WERI-Rb-1 (cell line): Measurements from ENCODE around the gene KCNC3.
"Not testable (repeated sequence)": the region's sequence is repeated elsewhere in the genome, so short reads cannot be mapped to it uniquely, and the experiment has no call there.

Experiments used
- DNase-seq: peaks from one replicate; pipeline ENCODE4 v3.0.0-alpha.2; 2020
- H3K27ac ChIP-seq: fragments of 250-450 bp; sonication (Bioruptor Pico); 2 replicates; pipeline ENCODE4 v1.5.1; 2020; ENCODE audit warnings: mild to moderate bottlenecking, moderate library complexity
- H3K27me3 ChIP-seq: fragments of 250-450 bp; sonication (Bioruptor Pico); 2 replicates; pipeline ENCODE4 v1.5.1; 2021; ENCODE audit warnings: mild to moderate bottlenecking, low read depth, moderate library complexity; ENCODE audit not compliant: insufficient read depth, severe bottlenecking
- H3K36me3 ChIP-seq: fragments of 250-450 bp; sonication (Bioruptor Pico); 2 replicates; pipeline ENCODE4 v1.5.1; 2020; ENCODE audit warnings: mild to moderate bottlenecking, moderate library complexity
- H3K4me3 ChIP-seq: 2 replicates; pipeline ENCODE4 v1.5.1; 2011; ENCODE audit warnings: low read depth, mild to moderate bottlenecking, control low read depth, low read length
- H3K9me3 ChIP-seq: fragments of 250-450 bp; sonication (Bioruptor Pico); 2 replicates; pipeline ENCODE4 v1.5.1; 2021; ENCODE audit warnings: mild to moderate bottlenecking, moderate library complexity; ENCODE audit not compliant: severe bottlenecking
- TF ChIP-seq, protein P1 (sequence below): IDR thresholded peaks from 2 replicates; pipeline ENCODE4 v1.5.1; 2011; ENCODE audit warnings: low read depth, mild to moderate bottlenecking, control low read depth, inconsistent platforms, low read length

KCNC3 gene

DNA sequence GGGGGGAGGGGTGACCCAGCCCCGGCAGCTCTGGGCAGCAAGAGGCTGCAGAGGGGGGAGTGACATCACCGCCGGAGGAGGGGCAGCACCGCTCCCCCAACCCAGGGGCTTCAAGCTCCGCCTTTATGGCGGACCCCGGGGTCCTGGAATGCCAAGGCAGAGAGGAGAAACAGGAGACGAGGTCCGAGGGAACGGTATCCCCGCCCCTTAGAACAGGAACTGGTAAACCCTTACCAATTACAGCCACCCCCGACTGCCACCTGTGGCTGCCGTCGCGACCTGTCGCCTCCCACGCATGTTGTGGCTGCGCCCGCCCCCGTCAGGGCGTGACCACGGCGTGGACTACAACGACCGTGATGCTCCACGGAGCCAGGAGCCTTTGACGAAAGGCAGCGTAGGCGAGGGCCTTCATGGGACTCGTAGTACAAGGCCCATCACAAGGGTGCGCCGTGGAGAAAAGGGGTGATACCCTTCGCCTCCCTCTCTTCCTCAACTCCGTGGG is 4.1 kb upstream of the KCNC3 start:
- peak overlapping the region; percentile 58 for H3K4me3 ChIP-seq
- peak overlapping the region; percentile 67 for H3K27ac ChIP-seq
- no peaks in the 10 kb centered on the region for H3K27me3 ChIP-seq
- TF ChIP-seq, protein P1, sequence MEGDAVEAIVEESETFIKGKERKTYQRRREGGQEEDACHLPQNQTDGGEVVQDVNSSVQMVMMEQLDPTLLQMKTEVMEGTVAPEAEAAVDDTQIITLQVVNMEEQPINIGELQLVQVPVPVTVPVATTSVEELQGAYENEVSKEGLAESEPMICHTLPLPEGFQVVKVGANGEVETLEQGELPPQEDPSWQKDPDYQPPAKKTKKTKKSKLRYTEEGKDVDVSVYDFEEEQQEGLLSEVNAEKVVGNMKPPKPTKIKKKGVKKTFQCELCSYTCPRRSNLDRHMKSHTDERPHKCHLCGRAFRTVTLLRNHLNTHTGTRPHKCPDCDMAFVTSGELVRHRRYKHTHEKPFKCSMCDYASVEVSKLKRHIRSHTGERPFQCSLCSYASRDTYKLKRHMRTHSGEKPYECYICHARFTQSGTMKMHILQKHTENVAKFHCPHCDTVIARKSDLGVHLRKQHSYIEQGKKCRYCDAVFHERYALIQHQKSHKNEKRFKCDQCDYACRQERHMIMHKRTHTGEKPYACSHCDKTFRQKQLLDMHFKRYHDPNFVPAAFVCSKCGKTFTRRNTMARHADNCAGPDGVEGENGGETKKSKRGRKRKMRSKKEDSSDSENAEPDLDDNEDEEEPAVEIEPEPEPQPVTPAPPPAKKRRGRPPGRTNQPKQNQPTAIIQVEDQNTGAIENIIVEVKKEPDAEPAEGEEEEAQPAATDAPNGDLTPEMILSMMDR: no peak
- DNase-seq: peak; percentile 91
- peaks cover 7% of the 10 kb centered on the region for H3K9me3 ChIP-seq
- peaks cover under 1% of the 10 kb centered on the region; the same call in 1 of the 2 replicates for H3K36me3 ChIP-seq

- no peak overlapping the region for H3K4me3 ChIP-seq
- TF ChIP-seq, protein P1: no peak
- H3K9me3 ChIP-seq: peaks cover 7% of the 10 kb centered on the region
- no peaks in the 10 kb centered on the region for H3K36me3 ChIP-seq
- no peak overlapping the region for H3K27ac ChIP-seq
- DNase-seq: no peak
- no peaks in the 10 kb centered on the region for H3K27me3 ChIP-seq
These were observed 3.3 kb upstream of the KCNC3 start for GRCh38 chr19:50332244-50333038.

- Histone ChIP-seq H3K27me3 (no peaks in the 10 kb centered on the region), H3K27ac (no peak overlapping the region), H3K9me3 (peaks cover 7% of the 10 kb centered on the region), H3K4me3 (no peak overlapping the region), H3K36me3 (no peaks in the 10 kb centered on the region)
- TF ChIP-seq, protein P1: no peak
- no peak for DNase-seq
These were observed 2.7 kb upstream of the KCNC3 start for GRCh38 chr19:50331994-50332243.

DNA sequence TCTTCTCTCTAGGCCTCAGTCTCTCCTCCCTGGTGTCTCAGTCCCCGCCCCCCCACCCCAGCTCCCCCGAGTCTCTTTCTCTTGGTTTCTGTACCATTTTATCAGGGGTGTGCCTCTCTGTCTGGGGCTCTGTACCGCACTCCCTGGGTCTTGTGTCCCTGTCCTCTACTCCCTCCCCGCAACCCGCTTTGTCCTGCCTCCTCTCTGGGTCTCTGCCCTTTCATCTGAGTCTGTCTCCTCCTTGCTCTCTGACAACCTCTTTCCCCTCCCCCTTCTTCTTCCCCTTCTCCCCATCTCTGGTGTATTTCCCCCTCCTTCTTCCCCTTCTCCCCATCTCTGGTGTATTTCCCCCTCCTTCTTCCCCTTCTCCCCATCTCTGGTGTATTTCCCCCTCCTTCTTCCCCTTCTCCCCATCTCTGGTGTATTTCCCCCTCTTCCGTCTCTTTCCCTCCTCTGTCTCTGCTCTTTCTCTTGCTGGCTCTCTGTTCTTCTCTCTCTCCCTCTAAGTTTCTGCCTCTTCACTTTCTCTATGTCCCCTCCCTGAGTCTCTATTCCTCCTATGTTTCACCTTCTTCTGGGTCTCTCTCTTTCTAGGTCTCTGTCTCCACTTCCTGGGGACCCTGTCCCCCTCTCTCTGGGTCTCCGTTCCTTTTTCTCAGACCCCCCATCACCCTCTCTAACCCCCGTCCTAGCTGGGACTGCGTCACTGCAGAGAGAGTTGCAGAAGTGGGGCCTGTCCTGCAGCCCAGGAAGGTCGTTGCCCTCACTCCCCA is 2.2 kb upstream of the KCNC3 start:
- H3K27me3 ChIP-seq: no peaks in the 10 kb centered on the region
- peak overlapping the region; percentile 48 for H3K4me3 ChIP-seq
- TF ChIP-seq, protein P1: no peak
- H3K27ac ChIP-seq: no peak overlapping the region
- peaks cover 7% of the 10 kb centered on the region for H3K9me3 ChIP-seq
- no peaks in the 10 kb centered on the region for H3K36me3 ChIP-seq
- no peak for DNase-seq

DNA sequence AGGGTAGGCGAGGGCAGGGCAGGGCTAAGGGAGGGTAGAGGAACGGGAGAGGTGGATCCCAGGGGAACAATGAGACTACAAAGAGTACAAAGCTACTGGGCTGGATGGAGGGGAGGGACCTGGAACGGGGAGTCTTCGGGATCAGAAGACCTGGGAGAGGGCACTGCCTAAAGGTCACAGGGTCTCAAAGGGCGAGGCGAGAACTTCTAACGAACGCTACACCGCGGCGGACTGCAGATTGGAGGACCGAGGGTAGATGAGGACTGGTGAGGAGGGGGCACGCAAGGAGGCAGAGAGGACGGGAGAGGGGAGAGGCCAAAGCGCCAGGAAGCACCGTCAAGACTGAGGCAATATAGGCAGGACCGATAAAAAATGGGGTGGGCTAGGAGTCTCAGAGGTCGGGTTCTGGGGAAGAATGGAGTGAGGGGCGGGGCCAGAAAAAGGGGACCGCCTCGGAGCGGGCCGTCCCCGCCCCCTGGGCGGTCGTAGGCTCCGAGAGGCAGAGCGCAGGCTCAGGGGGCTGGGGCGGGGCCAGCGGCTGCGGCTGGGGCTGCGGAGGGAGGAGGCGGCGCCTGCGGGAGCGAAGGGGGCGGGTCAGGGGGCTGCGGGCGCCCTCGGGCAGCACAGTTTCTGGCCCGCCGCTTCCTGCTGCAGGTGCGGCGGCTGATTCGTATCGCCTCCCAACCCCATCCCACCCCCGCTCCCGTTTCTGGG is 1.3 kb upstream of the KCNC3 start:
- H3K27ac ChIP-seq: peak overlapping the region; percentile 83; the same call in 1 of the 2 replicates

GRCh38 chr19:50329926-50330294 is 733 bp upstream of the KCNC3 start:
- H3K9me3 ChIP-seq, DNase-seq, H3K36me3 ChIP-seq, H3K27me3 ChIP-seq: not testable (repeated sequence)
- H3K4me3 ChIP-seq: peak overlapping the region; percentile 61
- H3K27ac ChIP-seq: peak overlapping the region; percentile 83

More for the DNA sequence above, 1.3 kb upstream of the KCNC3 start:
- Histone ChIP-seq H3K36me3 (no peaks in the 10 kb centered on the region), H3K4me3 (peak overlapping the region; percentile 48), H3K27me3 (no peaks in the 10 kb centered on the region), H3K9me3 (peaks cover 7% of the 10 kb centered on the region)
- TF ChIP-seq, protein P1: no peak
- DNase-seq: peak; percentile 90
